ENCODE measurements around the gene FAM210A. TPM values are rescaled to one million over a fixed set of nuclear protein-coding genes. Genes with fewer than 3 reads are reported as not detected.

The FAM210A gene
- total and polyA plus RNA-seq, 2 experiments from 2014 or later = 17.2 to 17.9 TPM

DNA sequence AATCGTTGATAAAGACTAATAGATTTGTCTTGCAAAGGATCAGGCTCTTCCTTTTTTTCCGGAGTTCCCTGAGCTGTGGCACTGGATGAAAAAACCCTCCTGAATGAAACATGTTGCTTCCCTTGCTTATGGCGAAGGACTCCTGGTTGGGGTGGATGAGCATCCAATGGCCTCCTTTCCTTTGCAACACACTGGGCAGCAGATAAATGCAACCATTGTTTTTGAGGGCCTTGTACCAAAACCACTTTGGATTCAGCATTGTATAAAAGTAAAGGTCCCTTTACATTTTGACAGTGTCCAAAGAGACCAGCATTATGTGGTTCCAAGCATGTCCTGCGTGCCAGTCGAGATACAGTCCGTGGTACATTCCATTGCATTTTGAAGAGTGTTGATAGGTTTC is 44.7 kb downstream of the FAM210A start:
- H3K27ac Mint-ChIP-seq = no peak overlapping the region
- Histone ChIP-seq H4K20me1 (replicated peaks; ENCODE audit: insufficient read depth) (peaks cover 5% of the 10 kb centered on the region), H3K4me2 (no peak overlapping the region), H3K27ac (ENCODE audit: low read depth) (no peak overlapping the region), H3K4me3 (no peak overlapping the region), H2AFZ (no peak overlapping the region), H3K9me2 (ENCODE audit: insufficient read depth) (0 out of 2 replicates have a peak, but pooled peaks cover 4% of the 10 kb centered on the region), H3K36me3 (ENCODE audit: insufficient read depth) (no peaks in the 10 kb centered on the region; the same call in 1 of the 2 replicates), H3K79me2 (replicated peaks; ENCODE audit: insufficient read depth) (peaks cover 56% of the 10 kb centered on the region), H3F3A (replicated peaks; ENCODE audit: low read depth) (peaks cover under 1% of the 10 kb centered on the region), H3K4me1 (ENCODE audit: insufficient read depth) (no peaks in the 10 kb centered on the region), H3K27me3 (ENCODE audit: insufficient read depth) (no peaks in the 10 kb centered on the region)
- H3K36me3 Mint-ChIP-seq (ENCODE audit: low read depth) = peaks cover 25% of the 10 kb centered on the region
- peaks cover 22% of the 10 kb centered on the region for H3K9me3 Mint-ChIP-seq
- DNase-seq (ENCODE audit: low spot score) (no peak), ATAC-seq (no peak)
- peaks cover 8% of the 10 kb centered on the region for H3K4me1 Mint-ChIP-seq
- H3K27me3 Mint-ChIP-seq (ENCODE audit: insufficient read depth, low read depth, poor library complexity) = peaks cover 4% of the 10 kb centered on the region
- no peak for TF ChIP-seq JUNB (IDR thresholded peaks at IDR 0.05; ENCODE audit: unreplicated experiment)
- no peak for TF ChIP-seq EZH2phosphoT487 (IDR thresholded peaks at IDR 0.05; ENCODE audit: unreplicated experiment)
- TF ChIP-seq POLR2AphosphoS5 (IDR thresholded peaks at IDR 0.05; ENCODE audit: low read depth) = no peak
- TF ChIP-seq, protein P1, sequence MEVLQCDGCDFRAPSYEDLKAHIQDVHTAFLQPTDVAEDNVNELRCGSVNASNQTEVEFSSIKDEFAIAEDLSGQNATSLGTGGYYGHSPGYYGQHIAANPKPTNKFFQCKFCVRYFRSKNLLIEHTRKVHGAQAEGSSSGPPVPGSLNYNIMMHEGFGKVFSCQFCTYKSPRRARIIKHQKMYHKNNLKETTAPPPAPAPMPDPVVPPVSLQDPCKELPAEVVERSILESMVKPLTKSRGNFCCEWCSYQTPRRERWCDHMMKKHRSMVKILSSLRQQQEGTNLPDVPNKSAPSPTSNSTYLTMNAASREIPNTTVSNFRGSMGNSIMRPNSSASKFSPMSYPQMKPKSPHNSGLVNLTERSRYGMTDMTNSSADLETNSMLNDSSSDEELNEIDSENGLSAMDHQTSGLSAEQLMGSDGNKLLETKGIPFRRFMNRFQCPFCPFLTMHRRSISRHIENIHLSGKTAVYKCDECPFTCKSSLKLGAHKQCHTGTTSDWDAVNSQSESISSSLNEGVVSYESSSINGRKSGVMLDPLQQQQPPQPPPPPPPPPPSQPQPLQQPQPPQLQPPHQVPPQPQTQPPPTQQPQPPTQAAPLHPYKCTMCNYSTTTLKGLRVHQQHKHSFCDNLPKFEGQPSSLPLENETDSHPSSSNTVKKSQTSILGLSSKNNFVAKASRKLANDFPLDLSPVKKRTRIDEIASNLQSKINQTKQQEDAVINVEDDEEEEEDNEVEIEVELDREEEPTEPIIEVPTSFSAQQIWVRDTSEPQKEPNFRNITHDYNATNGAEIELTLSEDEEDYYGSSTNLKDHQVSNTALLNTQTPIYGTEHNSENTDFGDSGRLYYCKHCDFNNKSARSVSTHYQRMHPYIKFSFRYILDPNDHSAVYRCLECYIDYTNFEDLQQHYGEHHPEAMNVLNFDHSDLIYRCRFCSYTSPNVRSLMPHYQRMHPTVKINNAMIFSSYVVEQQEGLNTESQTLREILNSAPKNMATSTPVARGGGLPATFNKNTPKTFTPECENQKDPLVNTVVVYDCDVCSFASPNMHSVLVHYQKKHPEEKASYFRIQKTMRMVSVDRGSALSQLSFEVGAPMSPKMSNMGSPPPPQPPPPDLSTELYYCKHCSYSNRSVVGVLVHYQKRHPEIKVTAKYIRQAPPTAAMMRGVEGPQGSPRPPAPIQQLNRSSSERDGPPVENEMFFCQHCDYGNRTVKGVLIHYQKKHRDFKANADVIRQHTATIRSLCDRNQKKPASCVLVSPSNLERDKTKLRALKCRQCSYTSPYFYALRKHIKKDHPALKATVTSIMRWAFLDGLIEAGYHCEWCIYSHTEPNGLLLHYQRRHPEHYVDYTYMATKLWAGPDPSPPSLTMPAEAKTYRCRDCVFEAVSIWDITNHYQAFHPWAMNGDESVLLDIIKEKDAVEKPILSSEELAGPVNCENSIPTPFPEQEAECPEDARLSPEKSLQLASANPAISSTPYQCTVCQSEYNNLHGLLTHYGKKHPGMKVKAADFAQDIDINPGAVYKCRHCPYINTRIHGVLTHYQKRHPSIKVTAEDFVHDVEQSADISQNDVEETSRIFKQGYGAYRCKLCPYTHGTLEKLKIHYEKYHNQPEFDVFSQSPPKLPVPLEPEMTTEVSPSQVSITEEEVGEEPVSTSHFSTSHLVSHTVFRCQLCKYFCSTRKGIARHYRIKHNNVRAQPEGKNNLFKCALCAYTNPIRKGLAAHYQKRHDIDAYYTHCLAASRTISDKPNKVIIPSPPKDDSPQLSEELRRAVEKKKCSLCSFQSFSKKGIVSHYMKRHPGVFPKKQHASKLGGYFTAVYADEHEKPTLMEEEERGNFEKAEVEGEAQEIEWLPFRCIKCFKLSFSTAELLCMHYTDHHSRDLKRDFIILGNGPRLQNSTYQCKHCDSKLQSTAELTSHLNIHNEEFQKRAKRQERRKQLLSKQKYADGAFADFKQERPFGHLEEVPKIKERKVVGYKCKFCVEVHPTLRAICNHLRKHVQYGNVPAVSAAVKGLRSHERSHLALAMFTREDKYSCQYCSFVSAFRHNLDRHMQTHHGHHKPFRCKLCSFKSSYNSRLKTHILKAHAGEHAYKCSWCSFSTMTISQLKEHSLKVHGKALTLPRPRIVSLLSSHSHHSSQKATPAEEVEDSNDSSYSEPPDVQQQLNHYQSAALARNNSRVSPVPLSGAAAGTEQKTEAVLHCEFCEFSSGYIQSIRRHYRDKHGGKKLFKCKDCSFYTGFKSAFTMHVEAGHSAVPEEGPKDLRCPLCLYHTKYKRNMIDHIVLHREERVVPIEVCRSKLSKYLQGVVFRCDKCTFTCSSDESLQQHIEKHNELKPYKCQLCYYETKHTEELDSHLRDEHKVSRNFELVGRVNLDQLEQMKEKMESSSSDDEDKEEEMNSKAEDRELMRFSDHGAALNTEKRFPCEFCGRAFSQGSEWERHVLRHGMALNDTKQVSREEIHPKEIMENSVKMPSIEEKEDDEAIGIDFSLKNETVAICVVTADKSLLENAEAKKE (CRISPR knock-in tag; IDR thresholded peaks at IDR 0.05) = no peak
- no peak for TF ChIP-seq STAT1 (IDR thresholded peaks at IDR 0.05; ENCODE audit: unreplicated experiment)
- no peak for TF ChIP-seq ZNF114 (CRISPR knock-in tag; IDR thresholded peaks at IDR 0.05)
- TF ChIP-seq, protein P2, sequence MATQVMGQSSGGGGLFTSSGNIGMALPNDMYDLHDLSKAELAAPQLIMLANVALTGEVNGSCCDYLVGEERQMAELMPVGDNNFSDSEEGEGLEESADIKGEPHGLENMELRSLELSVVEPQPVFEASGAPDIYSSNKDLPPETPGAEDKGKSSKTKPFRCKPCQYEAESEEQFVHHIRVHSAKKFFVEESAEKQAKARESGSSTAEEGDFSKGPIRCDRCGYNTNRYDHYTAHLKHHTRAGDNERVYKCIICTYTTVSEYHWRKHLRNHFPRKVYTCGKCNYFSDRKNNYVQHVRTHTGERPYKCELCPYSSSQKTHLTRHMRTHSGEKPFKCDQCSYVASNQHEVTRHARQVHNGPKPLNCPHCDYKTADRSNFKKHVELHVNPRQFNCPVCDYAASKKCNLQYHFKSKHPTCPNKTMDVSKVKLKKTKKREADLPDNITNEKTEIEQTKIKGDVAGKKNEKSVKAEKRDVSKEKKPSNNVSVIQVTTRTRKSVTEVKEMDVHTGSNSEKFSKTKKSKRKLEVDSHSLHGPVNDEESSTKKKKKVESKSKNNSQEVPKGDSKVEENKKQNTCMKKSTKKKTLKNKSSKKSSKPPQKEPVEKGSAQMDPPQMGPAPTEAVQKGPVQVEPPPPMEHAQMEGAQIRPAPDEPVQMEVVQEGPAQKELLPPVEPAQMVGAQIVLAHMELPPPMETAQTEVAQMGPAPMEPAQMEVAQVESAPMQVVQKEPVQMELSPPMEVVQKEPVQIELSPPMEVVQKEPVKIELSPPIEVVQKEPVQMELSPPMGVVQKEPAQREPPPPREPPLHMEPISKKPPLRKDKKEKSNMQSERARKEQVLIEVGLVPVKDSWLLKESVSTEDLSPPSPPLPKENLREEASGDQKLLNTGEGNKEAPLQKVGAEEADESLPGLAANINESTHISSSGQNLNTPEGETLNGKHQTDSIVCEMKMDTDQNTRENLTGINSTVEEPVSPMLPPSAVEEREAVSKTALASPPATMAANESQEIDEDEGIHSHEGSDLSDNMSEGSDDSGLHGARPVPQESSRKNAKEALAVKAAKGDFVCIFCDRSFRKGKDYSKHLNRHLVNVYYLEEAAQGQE (IDR thresholded peaks at IDR 0.05; ENCODE audit: unreplicated experiment) = no peak
- no peak overlapping the region for H3K4me3 Mint-ChIP-seq

Measured in GM23338 (cell line).